GM12872 (cell line): ENCODE results near the gene NKX2-4.

ENCODE experiments used
- CTCF ChIP-seq: IDR thresholded peaks from 3 replicates; pipeline ENCODE4 v1.5.1; 2011; ENCODE audit warnings: low read depth, mild to moderate bottlenecking, low read length, moderate library complexity; ENCODE audit not compliant: insufficient read depth

The NKX2-4 gene

GRCh38 chr20:21380711-21381110 lies 16.6 kb downstream of the NKX2-4 start:
- no peak for TF ChIP-seq CTCF

- TF ChIP-seq CTCF = no peak
Measured at GRCh38 chr20:21378259-21378658, 19.1 kb downstream of the NKX2-4 start.

- TF ChIP-seq CTCF = no peak
Measured at GRCh38 chr20:21377701-21378100, 19.6 kb downstream of the NKX2-4 start.

- no peak for TF ChIP-seq CTCF
Measured at GRCh38 chr20:21376626-21377025, 20.7 kb downstream of the NKX2-4 start.

GRCh38 chr20:21373436-21373835 lies 23.9 kb downstream of the NKX2-4 start:
- no peak for TF ChIP-seq CTCF

GRCh38 chr20:21372016-21372415 lies 25.3 kb downstream of the NKX2-4 start:
- no peak for TF ChIP-seq CTCF

- no peak for TF ChIP-seq CTCF
Measured at GRCh38 chr20:21371193-21371592, 26.1 kb downstream of the NKX2-4 start.

GRCh38 chr20:21368791-21369190 lies 28.5 kb downstream of the NKX2-4 start:
- no peak for TF ChIP-seq CTCF
